ENCODE data around the gene SYVN1. TPM values are rescaled to one million over a fixed set of nuclear protein-coding genes. Genes with fewer than 3 reads are reported as not detected.

SYVN1 gene
- polyA plus RNA-seq, 2 of the 4 experiments (the other 2 are of a cell fraction) = 21.4 to 25.1 TPM

GRCh38 chr11:65095427-65095826 is 38.9 kb downstream of the SYVN1 start:
- peak overlapping the region; percentile 95 to 96; a peak in 4 of 6 replicates for H3K27ac ChIP-seq
- ATAC-seq = no peak
- CTCF ChIA-PET = interaction anchor here (2.3 to 9.2 kb wide), 3 partner anchors 10 to 81 kb away, joined by 7 to 153 read pairs (median 8); partner anchors contain the start of genes ARL2 and TM7SF2

GRCh38 chr11:65090628-65091027 is 43.7 kb downstream of the SYVN1 start:
- CTCF ChIA-PET = interaction anchor here (0.7 to 4.7 kb wide), 7 partner anchors 12 to 133 kb away, joined by 3 to 30 read pairs (median 6); partner anchors contain the start of genes ARL2, SNX15 and TM7SF2

More at GRCh38 chr11:65095427-65095826, 38.9 kb downstream of the SYVN1 start:
- peaks cover 8% of the 10 kb centered on the region; the same call in 1 of the 3 replicates for H3K4me1 ChIP-seq
- H3K9me3 ChIP-seq = no peaks in the 10 kb centered on the region
- no peak for DNase-seq (ENCODE audit: low read depth in 1 of 2, low spot score in 1 of 2)
- POLR2A ChIA-PET = interaction anchor here (1.1 to 3.0 kb wide), 2 partner anchors 16 to 251 kb away, joined by 3 to 8 read pairs; partner anchors contain the start of genes CDC42BPG and TM7SF2
- WGBS (ENCODE audit: missing lambda C conversion rate) = 85% methylated on average over 21 of the region's 22 CpGs
- no peak overlapping the region for H3K4me3 ChIP-seq
- H3K4me2 ChIP-seq = peak overlapping the region; percentile 98
- no peak for TF ChIP-seq RFX5 (IDR thresholded peaks at IDR 0.05)
- TF ChIP-seq MAFK (IDR thresholded peaks at IDR 0.05; ENCODE audit: partially characterized antibody) = no peak
- no peak for TF ChIP-seq SMC3 (IDR thresholded peaks at IDR 0.05)
- FAIRE-seq = no peak

DNA sequence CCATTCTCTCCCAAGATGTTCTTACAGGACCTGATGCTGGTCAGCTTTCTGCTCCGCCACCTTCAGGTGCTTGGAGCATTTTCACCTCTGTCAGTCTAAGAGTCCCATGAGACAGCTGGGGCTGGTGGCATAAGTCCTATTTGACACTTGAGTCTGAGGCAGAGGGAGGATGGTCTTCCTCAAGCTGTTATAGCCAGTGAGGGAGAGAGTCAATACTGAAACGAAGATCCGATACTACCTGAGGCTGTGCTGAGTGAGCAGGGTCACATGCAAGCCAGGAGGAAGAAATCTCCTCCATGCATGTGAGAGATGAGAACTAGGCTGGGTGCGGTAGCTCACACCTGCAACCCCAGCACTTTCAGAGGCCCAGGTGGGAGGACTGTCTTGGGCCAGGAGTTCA is 44.7 kb downstream of the SYVN1 start:
- CTCF ChIA-PET = interaction anchor here (0.6 to 4.7 kb wide), 8 partner anchors 11 to 209 kb away, joined by 3 to 30 read pairs (median 4); partner anchors contain the start of genes SNX15 and TM7SF2
- TF ChIP-seq MAZ (IDR thresholded peaks at IDR 0.05; ENCODE audit: borderline replicate concordance, low read depth, low read length) (no peak), NR3C1 (IDR thresholded peaks at IDR 0.05) (no peak), BHLHE40 (IDR thresholded peaks at IDR 0.05; ENCODE audit: low read depth, low read length) (no peak), EHMT2 (IDR thresholded peaks at IDR 0.05; ENCODE audit: low read depth) (no peak), RAD21 (conservative IDR thresholded peaks at IDR 0.05 in 1 of 2, IDR thresholded peaks at IDR 0.05 in 1 of 2) (no peak), POLR2A (IDR thresholded peaks at IDR 0.05; ENCODE audit: low read length) (no peak), KDM5A (IDR thresholded peaks at IDR 0.05) (no peak)

More at GRCh38 chr11:65090628-65091027, 43.7 kb downstream of the SYVN1 start:
- 80% methylated on average over 4 of the region's 4 CpGs for WGBS (ENCODE audit: missing lambda C conversion rate)
- H3K4me2 ChIP-seq = no peak overlapping the region
- FAIRE-seq (no peak), ATAC-seq (no peak), DNase-seq (ENCODE audit: low read depth in 1 of 2, low spot score in 1 of 2) (no peak)
- H3K4me1 ChIP-seq = peaks cover 1% of the 10 kb centered on the region; the same call in 1 of the 3 replicates
- H3K4me3 ChIP-seq = no peak overlapping the region
- POLR2A ChIA-PET = interaction anchor here (0.7 kb wide), 1 partner anchor 508 kb away, joined by 6 read pairs; no protein-coding TSS in a partner anchor
- no peaks in the 10 kb centered on the region for H3K9me3 ChIP-seq
- no peak for TF ChIP-seq BHLHE40 (IDR thresholded peaks at IDR 0.05; ENCODE audit: low read depth, low read length)
- TF ChIP-seq EHF (CRISPR knock-in tag; IDR thresholded peaks at IDR 0.05) = no peak
- TF ChIP-seq ZNF302 (CRISPR knock-in tag; IDR thresholded peaks at IDR 0.05) = no peak
- no peak for TF ChIP-seq HEYL (CRISPR knock-in tag; IDR thresholded peaks at IDR 0.05)
- TF ChIP-seq SMC3 (IDR thresholded peaks at IDR 0.05) = no peak
- no peak for TF ChIP-seq CHD4 (IDR thresholded peaks at IDR 0.05; ENCODE audit: borderline replicate concordance)
- no peak for TF ChIP-seq EHMT2 (IDR thresholded peaks at IDR 0.05; ENCODE audit: low read depth)
- no peak for TF ChIP-seq GATA3 (IDR thresholded peaks at IDR 0.05; ENCODE audit: borderline replicate concordance)
- no peak for TF ChIP-seq MAFK (IDR thresholded peaks at IDR 0.05; ENCODE audit: partially characterized antibody)
- no peak for TF ChIP-seq MAZ (IDR thresholded peaks at IDR 0.05; ENCODE audit: borderline replicate concordance, low read depth, low read length)
- TF ChIP-seq KDM1A (IDR thresholded peaks at IDR 0.05; ENCODE audit: low read depth) = no peak
- TF ChIP-seq SREBF2 (IDR thresholded peaks at IDR 0.05) = no peak
- no peak for TF ChIP-seq TP53 (CRISPR knock-in tag; IDR thresholded peaks at IDR 0.05)
- no peak overlapping the region for H3K27ac ChIP-seq

GRCh38 chr11:65087827-65088226 is 46.5 kb downstream of the SYVN1 start:
- WGBS (ENCODE audit: missing lambda C conversion rate) = 96% methylated on average over 15 of the region's 15 CpGs
- POLR2A ChIA-PET = no interaction called here
- H3K4me3 ChIP-seq = no peak overlapping the region
- no peak for FAIRE-seq
- CTCF ChIA-PET = interaction anchor here (1.0 to 4.7 kb wide), 3 partner anchors 15 to 74 kb away, joined by 3 to 30 read pairs (median 4); partner anchors contain the start of genes ARL2 and TM7SF2
- TF ChIP-seq HMGXB4 (CRISPR knock-in tag; IDR thresholded peaks at IDR 0.05; ENCODE audit: borderline replicate concordance) (no peak), CHD4 (IDR thresholded peaks at IDR 0.05; ENCODE audit: borderline replicate concordance) (no peak), GATA3 (IDR thresholded peaks at IDR 0.05; ENCODE audit: borderline replicate concordance) (no peak), MAFK (IDR thresholded peaks at IDR 0.05; ENCODE audit: partially characterized antibody) (no peak), SMC3 (IDR thresholded peaks at IDR 0.05) (no peak), CBX2 (IDR thresholded peaks at IDR 0.05; ENCODE audit: borderline replicate concordance, low read depth) (no peak)
- TF ChIP-seq, protein P1, sequence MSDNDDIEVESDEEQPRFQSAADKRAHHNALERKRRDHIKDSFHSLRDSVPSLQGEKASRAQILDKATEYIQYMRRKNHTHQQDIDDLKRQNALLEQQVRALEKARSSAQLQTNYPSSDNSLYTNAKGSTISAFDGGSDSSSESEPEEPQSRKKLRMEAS (IDR thresholded peaks at IDR 0.05) = no peak
- no peaks in the 10 kb centered on the region for H3K9me3 ChIP-seq
- no peak for DNase-seq (ENCODE audit: low read depth in 1 of 2, low spot score in 1 of 2)
- peaks cover 13% of the 10 kb centered on the region for H3K4me1 ChIP-seq
- H3K4me2 ChIP-seq = no peak overlapping the region
- ATAC-seq = no peak
- no peak overlapping the region for H3K27ac ChIP-seq

More for the DNA sequence above, 44.7 kb downstream of the SYVN1 start:
- peaks cover 10% of the 10 kb centered on the region for H3K4me1 ChIP-seq
- WGBS (ENCODE audit: missing lambda C conversion rate) = 92% methylated on average over 4 of the region's 4 CpGs
- FAIRE-seq (no peak), DNase-seq (ENCODE audit: low read depth in 1 of 2, low spot score in 1 of 2) (no peak), ATAC-seq (no peak)
- H3K27ac ChIP-seq = no peak overlapping the region
- H3K9me3 ChIP-seq = no peaks in the 10 kb centered on the region
- POLR2A ChIA-PET = no interaction called here
- H3K4me2 ChIP-seq = no peak overlapping the region
- H3K4me3 ChIP-seq = no peak overlapping the region
